Measurements from ENCODE around the gene ARRDC5. TPM values are rescaled to one million over a fixed set of nuclear protein-coding genes. Genes with fewer than 3 reads are reported as not detected.

Gene ARRDC5
- total and polyA plus RNA-seq, 4 donors = 0.39 to 0.64 (median 0.53) TPM

Small RNAs within 50 kb of the gene (small RNA-seq; reads per million reads assigned to genes)
- not detected for gene MIR4747 (ENCODE audit: low replicate concordance)

Other genes with a start within 250 kb of the ARRDC5 start
- 100 to 1,000 TPM in 1 of 2 donors, 10 to 100 TPM in 1; 70.4 to 157 TPM for gene MYDGF, start 232.6 kb downstream of the ARRDC5 start, total RNA-seq
- 100 to 1,000 TPM; 127 to 280 TPM for gene MYDGF, start 232.6 kb downstream of the ARRDC5 start, polyA plus RNA-seq
- gene DPP9, start 179.1 kb downstream of the ARRDC5 start, total RNA-seq = 10 to 100 TPM; 33.2 to 95.5 TPM
- gene DPP9, start 179.1 kb downstream of the ARRDC5 start, polyA plus RNA-seq = 10 to 100 TPM; 42.3 to 45.5 TPM
- 10 to 100 TPM in 1 of 2 donors, 1 to 10 TPM in 1; 9.8 to 14.6 TPM for gene FEM1A, start 111.2 kb downstream of the ARRDC5 start, total RNA-seq
- gene FEM1A, start 111.2 kb downstream of the ARRDC5 start, polyA plus RNA-seq = 1 to 10 TPM; 5.6 to 7.3 TPM
- 10 to 100 TPM in 1 of 2 donors, 1 to 10 TPM in 1; 4.5 to 18.2 TPM for gene TICAM1, start 71.2 kb downstream of the ARRDC5 start, total RNA-seq
- gene TICAM1, start 71.2 kb downstream of the ARRDC5 start, polyA plus RNA-seq = 10 to 100 TPM in 1 of 2 donors, 1 to 10 TPM in 1; 9.0 to 19.7 TPM
- 10 to 100 TPM; 35.6 to 65.4 TPM for gene PLIN3, start 35.2 kb downstream of the ARRDC5 start, total RNA-seq
- gene PLIN3, start 35.2 kb downstream of the ARRDC5 start, polyA plus RNA-seq = 100 to 1,000 TPM in 1 of 2 donors, 10 to 100 TPM in 1; 18.0 to 105 TPM
- gene UHRF1, start 6.6 kb upstream of the ARRDC5 start, total RNA-seq = 1 to 10 TPM; 4.9 to 7.5 TPM
- 1 to 10 TPM; 3.2 to 4.1 TPM for gene UHRF1, start 6.6 kb upstream of the ARRDC5 start, polyA plus RNA-seq
- 10 to 100 TPM; 31.9 to 49.5 TPM for gene KDM4B, start 66.2 kb upstream of the ARRDC5 start, total RNA-seq
- gene KDM4B, start 66.2 kb upstream of the ARRDC5 start, polyA plus RNA-seq = 10 to 100 TPM; 17.1 to 17.5 TPM